Measurements from ENCODE around the gene P2RY8. TPM values are rescaled to one million over a fixed set of nuclear protein-coding genes. Genes with fewer than 3 reads are reported as not detected.
"Not testable (repeated sequence)": the region's sequence is repeated elsewhere in the genome, so short reads cannot be mapped to it uniquely, and the experiment has no call there.

The P2RY8 gene
- total RNA-seq, 1 donor from 2014 or later, result 3.1 TPM

DNA sequence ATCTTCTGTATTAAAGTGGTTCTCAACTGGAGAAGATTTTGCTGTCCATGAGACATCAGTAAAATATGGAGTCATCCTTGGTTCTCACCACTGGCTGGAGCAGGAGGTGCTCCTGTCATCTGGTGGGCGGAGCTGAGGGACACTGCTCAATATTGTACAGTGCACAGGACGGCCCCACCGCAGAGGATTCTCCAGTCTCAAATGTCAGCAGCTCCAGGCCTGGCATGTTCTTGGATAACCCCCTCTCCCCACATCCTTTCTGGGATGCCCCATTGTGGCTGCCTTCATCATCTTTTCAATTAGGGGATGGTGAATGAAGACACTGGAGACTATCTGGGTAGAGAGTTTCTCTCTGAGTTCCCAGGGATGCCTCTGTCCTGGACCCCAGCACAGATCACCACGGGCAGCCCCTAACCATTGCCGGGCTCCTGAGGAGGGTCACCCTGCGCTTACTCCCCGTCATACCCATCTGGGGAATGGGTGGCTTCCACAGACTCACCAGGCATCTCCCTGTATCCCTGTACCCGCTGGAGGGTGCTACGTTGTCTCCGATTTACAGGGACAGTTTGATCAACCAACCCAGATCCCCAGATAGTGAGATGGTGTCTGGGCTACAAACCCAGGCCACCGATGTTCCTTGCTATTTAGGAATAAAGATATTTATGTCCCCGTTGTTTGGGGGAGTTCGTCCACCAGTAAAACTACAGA lies 21.9 kb upstream of the P2RY8 start:
- ATAC-seq, result no peak
- Histone ChIP-seq H3K27me3 (no peaks in the 10 kb centered on the region), H3K27ac (no peak overlapping the region), H3K36me3 (no peaks in the 10 kb centered on the region), H3K4me3 (no peak overlapping the region), H3K9me3 (no peaks in the 10 kb centered on the region), H3K4me1 (no peaks in the 10 kb centered on the region)
- intact Hi-C loops (cut with DNase I), result no loop called here
- TF ChIP-seq, protein P1, sequence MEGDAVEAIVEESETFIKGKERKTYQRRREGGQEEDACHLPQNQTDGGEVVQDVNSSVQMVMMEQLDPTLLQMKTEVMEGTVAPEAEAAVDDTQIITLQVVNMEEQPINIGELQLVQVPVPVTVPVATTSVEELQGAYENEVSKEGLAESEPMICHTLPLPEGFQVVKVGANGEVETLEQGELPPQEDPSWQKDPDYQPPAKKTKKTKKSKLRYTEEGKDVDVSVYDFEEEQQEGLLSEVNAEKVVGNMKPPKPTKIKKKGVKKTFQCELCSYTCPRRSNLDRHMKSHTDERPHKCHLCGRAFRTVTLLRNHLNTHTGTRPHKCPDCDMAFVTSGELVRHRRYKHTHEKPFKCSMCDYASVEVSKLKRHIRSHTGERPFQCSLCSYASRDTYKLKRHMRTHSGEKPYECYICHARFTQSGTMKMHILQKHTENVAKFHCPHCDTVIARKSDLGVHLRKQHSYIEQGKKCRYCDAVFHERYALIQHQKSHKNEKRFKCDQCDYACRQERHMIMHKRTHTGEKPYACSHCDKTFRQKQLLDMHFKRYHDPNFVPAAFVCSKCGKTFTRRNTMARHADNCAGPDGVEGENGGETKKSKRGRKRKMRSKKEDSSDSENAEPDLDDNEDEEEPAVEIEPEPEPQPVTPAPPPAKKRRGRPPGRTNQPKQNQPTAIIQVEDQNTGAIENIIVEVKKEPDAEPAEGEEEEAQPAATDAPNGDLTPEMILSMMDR (IDR thresholded peaks at IDR 0.05), result no peak
- peak; percentile 31 for DNase-seq

DNA sequence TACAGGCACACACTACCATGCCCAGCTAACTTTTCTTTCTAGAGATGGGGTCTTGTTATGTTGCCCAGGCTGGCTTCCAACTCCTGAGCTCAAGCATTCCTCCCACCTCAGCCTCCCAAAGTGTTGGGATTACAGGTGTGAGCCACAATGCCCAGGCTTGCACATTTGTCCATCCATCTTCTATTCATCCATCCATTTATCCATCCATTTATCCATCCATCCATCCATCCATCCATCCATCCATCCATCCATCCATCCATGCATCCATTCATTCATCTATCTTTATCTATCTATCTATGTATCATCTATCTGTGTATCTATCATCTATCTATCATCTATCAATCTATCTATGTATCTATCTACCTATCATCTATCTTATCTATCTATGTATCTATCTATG lies 20.5 kb upstream of the P2RY8 start:
- H3K4me1 ChIP-seq; H3K36me3 ChIP-seq; intact Hi-C loops (cut with DNase I); H3K27ac ChIP-seq; H3K27me3 ChIP-seq; H3K4me3 ChIP-seq; H3K9me3 ChIP-seq; ATAC-seq: not testable (repeated sequence)
- peak; percentile 11 for DNase-seq

DNA sequence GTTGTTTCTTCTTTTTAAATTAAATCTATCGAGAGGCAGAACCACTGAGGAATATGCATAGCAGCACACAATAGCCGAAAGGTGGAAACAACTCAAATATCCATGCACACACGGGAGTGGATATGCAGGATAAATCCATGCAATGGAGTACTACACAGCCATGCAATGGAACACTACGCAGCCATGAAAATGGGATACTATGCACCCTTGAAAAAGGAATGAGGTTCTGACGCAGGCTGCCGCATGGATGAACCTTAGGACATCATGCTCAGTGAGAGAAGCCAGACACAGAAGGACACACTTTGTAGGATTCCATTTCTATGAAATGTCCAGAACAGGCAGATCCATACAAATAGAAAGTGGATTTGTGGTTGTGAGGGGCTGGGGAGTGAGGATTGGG lies 18.4 kb upstream of the P2RY8 start:
- intact Hi-C loops (cut with DNase I), result no loop called here
- Histone ChIP-seq H3K27ac (no peak overlapping the region), H3K4me3 (no peak overlapping the region), H3K4me1 (no peaks in the 10 kb centered on the region), H3K36me3 (no peaks in the 10 kb centered on the region), H3K9me3 (no peaks in the 10 kb centered on the region), H3K27me3 (no peaks in the 10 kb centered on the region)
- DNase-seq, result peak; percentile 6
- TF ChIP-seq, protein P1 (IDR thresholded peaks at IDR 0.05), result no peak
- ATAC-seq, result no peak

DNA sequence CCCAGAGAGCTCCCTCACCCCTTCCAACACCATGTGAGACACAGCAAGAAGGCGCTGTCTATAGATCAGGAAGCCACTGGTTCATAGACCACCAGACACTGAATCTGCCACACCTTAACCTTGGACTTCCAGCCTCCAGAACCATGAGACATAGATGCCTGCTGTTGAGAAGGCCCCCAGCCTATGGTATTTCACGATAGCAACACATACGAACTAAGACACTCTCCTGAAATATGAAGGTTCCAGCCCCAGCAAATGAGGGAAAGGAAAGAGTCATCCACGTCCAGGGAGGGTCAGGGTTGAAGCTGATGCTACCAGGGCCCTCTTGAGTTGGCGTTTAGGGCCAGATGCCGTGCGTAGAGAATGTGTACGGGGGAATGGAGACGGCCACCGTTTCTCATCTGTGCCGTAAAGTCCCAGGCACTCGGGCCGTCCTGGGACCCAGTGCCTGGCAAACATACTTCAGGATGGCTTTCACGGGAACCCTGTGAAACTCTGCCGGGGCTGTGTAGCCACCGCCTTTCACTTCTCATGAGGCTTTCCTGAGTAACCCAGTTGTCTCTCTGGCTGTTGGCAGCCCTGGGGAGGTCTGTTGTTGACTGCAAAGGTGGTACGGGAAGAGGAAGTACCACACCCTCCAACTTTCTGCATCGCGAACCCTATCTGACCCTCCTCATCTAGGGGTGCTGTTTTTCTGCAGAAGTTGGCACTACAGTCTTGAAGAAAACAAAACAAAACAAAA lies 17.7 kb upstream of the P2RY8 start:
- H3K4me1 ChIP-seq, result no peaks in the 10 kb centered on the region
- DNase-seq (peak; percentile 42), ATAC-seq (peak; percentile 47)
- intact Hi-C loops (cut with DNase I), result no loop called here
- H3K27me3 ChIP-seq, result no peaks in the 10 kb centered on the region
- no peak overlapping the region for H3K27ac ChIP-seq
- TF ChIP-seq, protein P1 (IDR thresholded peaks at IDR 0.05), result no peak
- H3K36me3 ChIP-seq, result no peaks in the 10 kb centered on the region
- H3K4me3 ChIP-seq, result no peak overlapping the region
- H3K9me3 ChIP-seq, result no peaks in the 10 kb centered on the region

DNA sequence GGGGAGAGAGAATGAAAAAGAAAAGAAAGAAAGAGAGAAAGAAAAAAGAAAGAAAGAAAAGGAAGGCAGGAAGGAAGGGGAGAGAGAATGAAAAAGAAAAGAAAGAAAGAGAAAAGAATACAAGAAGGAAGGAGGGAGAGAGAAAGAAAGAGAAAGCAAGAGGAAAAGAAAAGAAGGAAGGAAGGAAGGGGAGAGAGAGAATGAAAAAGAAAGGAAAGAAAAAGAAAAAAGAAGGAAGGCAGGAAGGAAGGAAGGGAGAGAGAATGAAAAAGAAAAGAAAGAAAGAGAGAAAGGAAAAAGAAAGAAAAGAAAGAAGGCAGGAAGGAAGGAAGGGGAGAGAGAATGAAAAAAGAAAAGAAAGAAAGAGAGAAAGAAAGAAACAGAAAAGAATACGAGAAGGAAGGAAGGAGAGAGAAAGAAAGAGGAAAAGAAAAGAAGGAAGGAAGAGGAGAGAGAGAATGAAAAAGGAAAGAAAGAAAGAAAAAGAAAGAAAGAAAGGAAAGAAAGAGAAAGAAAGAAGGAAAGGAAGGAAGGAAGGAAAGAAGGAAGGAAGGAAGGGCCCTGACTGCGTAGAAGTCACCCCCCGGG lies 15.1 kb upstream of the P2RY8 start:
- Histone ChIP-seq H3K27me3 (no peaks in the 10 kb centered on the region), H3K4me3 (no peak overlapping the region), H3K4me1 (no peaks in the 10 kb centered on the region), H3K36me3 (no peaks in the 10 kb centered on the region), H3K9me3 (no peaks in the 10 kb centered on the region), H3K27ac (no peak overlapping the region)
- no peak for DNase-seq
- TF ChIP-seq, protein P1 (IDR thresholded peaks at IDR 0.05), result no peak
- no peak for ATAC-seq
- intact Hi-C loops (cut with DNase I), result no loop called here

DNA sequence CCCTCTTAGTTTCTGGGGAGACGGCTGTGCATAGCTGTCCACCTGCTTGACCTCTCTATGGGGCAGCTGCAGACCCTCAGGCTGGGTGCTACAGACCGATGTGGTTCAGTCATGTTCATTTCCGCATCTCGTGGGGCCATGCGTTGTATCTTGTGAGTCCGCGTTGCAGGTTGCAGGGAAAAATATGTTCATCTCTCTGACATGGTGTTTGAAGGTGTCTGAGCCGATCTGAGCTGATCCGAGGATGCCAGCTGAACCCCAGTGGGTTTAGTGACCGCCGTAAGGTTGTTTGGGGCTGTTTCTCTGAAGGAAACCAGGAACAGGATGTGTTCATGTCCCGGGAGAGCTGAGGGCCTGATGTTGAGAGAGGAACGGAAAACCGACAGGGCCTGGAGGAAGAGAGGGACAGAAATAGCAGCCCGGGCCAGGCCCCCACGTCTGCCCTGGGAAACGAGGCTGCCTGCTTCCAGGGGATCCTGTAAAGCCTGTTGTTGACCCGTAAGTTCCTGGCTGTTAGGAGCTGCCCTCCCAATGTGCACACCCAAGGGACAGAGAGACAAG lies 9.8 kb upstream of the P2RY8 start:
- intact Hi-C loops (cut with DNase I), result no loop called here
- TF ChIP-seq, protein P1 (IDR thresholded peaks at IDR 0.05), result no peak
- Histone ChIP-seq H3K27me3 (no peaks in the 10 kb centered on the region), H3K27ac (no peak overlapping the region), H3K4me3 (no peak overlapping the region), H3K4me1 (no peaks in the 10 kb centered on the region), H3K36me3 (no peaks in the 10 kb centered on the region), H3K9me3 (no peaks in the 10 kb centered on the region)
- DNase-seq (no peak), ATAC-seq (no peak)

All from upper lobe of right lung (tissue), 1 donor.